H9 (cell line): ENCODE data around the gene PLPPR2. TPM values are rescaled to one million over a fixed set of nuclear protein-coding genes. Genes with fewer than 3 reads are reported as not detected.

Experiments used
- DNase-seq: peaks from one replicate; pipeline ENCODE4 v3.0.0-alpha.2; 2017
- H2AFZ ChIP-seq: one replicate; pipeline ENCODE4 v1.6.1; 2013; ENCODE audit warnings: mild to moderate bottlenecking, low read length, control low read depth, moderate library complexity
- H2AK5ac ChIP-seq: 2 replicates; pipeline ENCODE4 v1.6.1; 2013; ENCODE audit warnings: low read length, control low read depth, mixed read lengths; ENCODE audit not compliant: insufficient read length
- H2BK120ac ChIP-seq: one replicate; pipeline ENCODE4 v1.6.1; 2013; ENCODE audit warnings: low read depth, mild to moderate bottlenecking, low read length, control low read depth, inconsistent platforms; ENCODE audit not compliant: poor library complexity, severe bottlenecking
- H2BK12ac ChIP-seq: 2 replicates; pipeline ENCODE4 v1.6.1; 2013; ENCODE audit warnings: low read length, control low read depth, mixed read lengths, low read depth; ENCODE audit not compliant: insufficient read length
- H2BK15ac ChIP-seq: 2 replicates; pipeline ENCODE4 v1.6.1; 2013; ENCODE audit warnings: low read depth, low read length, control low read depth
- H2BK20ac ChIP-seq: one replicate; pipeline ENCODE4 v1.6.1; 2013; ENCODE audit warnings: low read depth, mild to moderate bottlenecking, low read length, control low read depth, inconsistent platforms; ENCODE audit not compliant: poor library complexity, severe bottlenecking
- H2BK5ac ChIP-seq: 2 replicates; pipeline ENCODE4 v1.6.1; 2013; ENCODE audit warnings: low read length, control low read depth, mixed read lengths; ENCODE audit not compliant: insufficient read length
- H3K14ac ChIP-seq: 2 replicates; pipeline ENCODE4 v1.6.1; 2013; ENCODE audit warnings: low read length, control low read depth; ENCODE audit not compliant: insufficient read depth
- H3K18ac ChIP-seq: 2 replicates; pipeline ENCODE4 v1.6.1; 2013; ENCODE audit warnings: low read depth, mild to moderate bottlenecking, mixed read lengths, low read length, control low read depth; ENCODE audit not compliant: insufficient read length
- H3K23ac ChIP-seq: 2 replicates; pipeline ENCODE4 v1.6.1; 2013; ENCODE audit warnings: low read length, control low read depth, mixed read lengths, low read depth; ENCODE audit not compliant: insufficient read length
- H3K23me2 ChIP-seq: 2 replicates; pipeline ENCODE4 v1.6.1; 2013; ENCODE audit warnings: low read depth, mild to moderate bottlenecking, mixed read lengths, low read length, control low read depth; ENCODE audit not compliant: insufficient read length, poor library complexity, severe bottlenecking
- H3K27ac ChIP-seq: 2 replicates; pipeline ENCODE4 v1.5.1; 2013; ENCODE audit warnings: low read length, control low read depth, mixed read lengths, low read depth; ENCODE audit not compliant: insufficient read length
- H3K27me3 ChIP-seq: 2 replicates; pipeline ENCODE4 v1.6.1; 2013; ENCODE audit warnings: low read length, control low read depth, inconsistent platforms; ENCODE audit not compliant: insufficient read depth
- H3K4ac ChIP-seq: 2 replicates; pipeline ENCODE4 v1.6.1; 2013; ENCODE audit warnings: low read depth, mild to moderate bottlenecking, control low read depth, inconsistent platforms, low read length, moderate library complexity
- H3K4me1 ChIP-seq: 2 replicates; pipeline ENCODE4 v1.6.1; 2013; ENCODE audit warnings: low read length, control low read depth, inconsistent platforms; ENCODE audit not compliant: insufficient read depth
- H3K4me2 ChIP-seq: 2 replicates; pipeline ENCODE4 v1.6.1; 2013; ENCODE audit warnings: low read length, control low read depth, mixed read lengths; ENCODE audit not compliant: insufficient read length, insufficient read depth
- H3K56ac ChIP-seq: 2 replicates; pipeline ENCODE4 v1.6.1; 2013; ENCODE audit warnings: low read depth, mild to moderate bottlenecking, mixed read lengths, low read length, control low read depth; ENCODE audit not compliant: insufficient read length
- H3K79me1 ChIP-seq: 2 replicates; pipeline ENCODE4 v1.6.1; 2013; ENCODE audit warnings: low read depth, mild to moderate bottlenecking, moderate library complexity, low read length, control low read depth, inconsistent platforms; ENCODE audit not compliant: insufficient read depth, poor library complexity, severe bottlenecking
- H3K79me2 ChIP-seq: 2 replicates; pipeline ENCODE4 v1.6.1; 2013; ENCODE audit warnings: low read length, control low read depth, inconsistent platforms; ENCODE audit not compliant: insufficient read depth
- H3K9ac ChIP-seq: 2 replicates; pipeline ENCODE4 v1.6.1; 2013; ENCODE audit warnings: low read length, control low read depth, mixed read lengths; ENCODE audit not compliant: insufficient read length; ENCODE audit errors: extremely low read depth
- H3K9me3 ChIP-seq: one replicate; pipeline ENCODE4 v1.6.1; 2013; ENCODE audit warnings: low read depth, low read length, inconsistent platforms; ENCODE audit not compliant: control insufficient read depth
- H3T11ph ChIP-seq: one replicate; pipeline ENCODE4 v1.6.1; 2013; ENCODE audit warnings: mild to moderate bottlenecking, low read length, control low read depth, inconsistent platforms
- H4K20me1 ChIP-seq: one replicate; pipeline ENCODE4 v1.6.1; 2013; ENCODE audit not compliant: control insufficient read depth, insufficient read length, insufficient read depth
- H4K5ac ChIP-seq: 2 replicates; pipeline ENCODE4 v1.6.1; 2013; ENCODE audit warnings: low read depth, mild to moderate bottlenecking, mixed read lengths, low read length, control low read depth; ENCODE audit not compliant: insufficient read length
- H4K8ac ChIP-seq: replicated peaks from 2 replicates; pipeline ENCODE4 v1.6.1; 2013; ENCODE audit warnings: low read length, control low read depth, mixed read lengths, low read depth; ENCODE audit not compliant: insufficient read length
- H4K91ac ChIP-seq: 2 replicates; pipeline ENCODE4 v1.6.1; 2013; ENCODE audit warnings: low read depth, mild to moderate bottlenecking, moderate library complexity, mixed read lengths, low read length, control low read depth; ENCODE audit not compliant: insufficient read length
- H3K27ac Mint-ChIP-seq, 3 experiments: 2 replicates in 2 of 3; 3 replicates in 1 of 3; pipeline ENCODE4 v1.8.0; 2020 to 2021; ENCODE audit warnings: mixed read lengths in 3 of 3, mild to moderate bottlenecking in 1 of 3, moderate library complexity in 1 of 3
- H3K27me3 Mint-ChIP-seq: 2 replicates; pipeline ENCODE4 v1.8.0; 2021; ENCODE audit warnings: low read depth, mild to moderate bottlenecking, moderate library complexity, mixed read lengths
- H3K36me3 Mint-ChIP-seq, 3 experiments: 2 replicates in 2 of 3; 3 replicates in 1 of 3; pipeline ENCODE4 v1.8.0; 2020 to 2021; ENCODE audit warnings: low read depth in 3 of 3, mixed read lengths in 3 of 3; ENCODE audit not compliant: insufficient read depth in 1 of 3
- H3K4me1 Mint-ChIP-seq, 2 experiments: 2 replicates each; pipeline ENCODE4 v1.8.0; 2020; ENCODE audit warnings: mixed read lengths in 2 of 2
- H3K4me3 Mint-ChIP-seq, 2 experiments: 2 replicates in 1 of 2; 3 replicates in 1 of 2; pipeline ENCODE4 v1.8.0; 2020 to 2021; ENCODE audit warnings: mild to moderate bottlenecking in 2 of 2, mixed read lengths in 2 of 2, moderate library complexity in 1 of 2
- H3K9me3 Mint-ChIP-seq, 2 experiments: 2 replicates in 1 of 2; 3 replicates in 1 of 2; pipeline ENCODE4 v1.8.0; 2020; ENCODE audit warnings: mild to moderate bottlenecking in 2 of 2, mixed read lengths in 2 of 2, moderate library complexity in 1 of 2
- WGBS: extraction: QIAGEN DNeasy Blood & Tissue Kit; methylation state at CpG from one replicate; pipeline ENCODE4 v1.1.7; 2013; ENCODE audit warnings: missing lambda C conversion rate, low lambda C conversion rate, mixed read lengths; ENCODE audit not compliant: insufficient read length; ENCODE audit errors: extremely low coverage; 5-methylcytosine and 5-hydroxymethylcytosine counted together
- total RNA-seq: library from RNA; stranded (reverse); gene quantifications from 2 replicates; pipeline ENCODE4 v1.2.1, GENCODE V29; 2021
- TF ChIP-seq, protein P1 (sequence below): fragments of 200-600 bp; sonication (generic); conservative IDR thresholded peaks from 3 replicates; pipeline ENCODE4 v1.8.0; 2021; ENCODE audit warnings: antibody characterized with exemption, mild to moderate bottlenecking

The PLPPR2 gene
- total RNA-seq, 1 experiment from 2014 or later = 8.0 TPM

DNA sequence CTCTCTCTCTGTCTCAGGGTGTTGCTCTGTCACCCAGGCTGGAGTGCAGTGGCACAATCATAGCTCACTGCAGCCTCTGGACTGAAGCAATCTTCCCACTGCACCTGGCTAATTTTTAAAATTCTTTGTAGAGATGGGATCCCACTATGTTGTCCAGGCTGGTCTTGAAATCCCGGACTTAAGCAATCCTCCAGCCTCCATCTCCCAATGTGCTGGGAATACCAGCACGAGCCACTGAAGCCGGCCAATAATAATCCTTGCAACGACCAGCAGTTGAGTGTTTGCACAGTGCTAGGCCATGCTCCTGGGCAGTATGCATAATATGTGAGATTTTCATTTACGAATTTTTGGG, 29.5 kb downstream of the PLPPR2 start:
- no peak overlapping the region for H3K4ac ChIP-seq
- Mint-ChIP-seq H3K36me3 (peaks cover 1 to 5% (median 2%) of the 10 kb centered on the region in 3 experiments; a peak in 5 of 7 replicates), H3K4me3 (peak overlapping the region in 1 of 2 experiments; percentile 95; a peak in 3 of 5 replicates), H3K27me3 (peaks cover 2% of the 10 kb centered on the region; the same call in 1 of the 2 replicates), H3K9me3 (no peaks in the 10 kb centered on the region), H3K4me1 (peaks cover 9 to 21% of the 10 kb centered on the region in 2 experiments), H3K27ac (no peak overlapping the region)
- no peak overlapping the region for H3K27ac ChIP-seq
- H4K20me1 ChIP-seq = peaks cover 4% of the 10 kb centered on the region
- H4K5ac ChIP-seq = no peak overlapping the region
- H2BK5ac ChIP-seq = no peak overlapping the region
- H2AFZ ChIP-seq = no peak overlapping the region
- H2BK12ac ChIP-seq = no peak overlapping the region
- no peaks in the 10 kb centered on the region for H3K79me1 ChIP-seq
- no peaks in the 10 kb centered on the region for H3K79me2 ChIP-seq
- H3K27me3 ChIP-seq = no peaks in the 10 kb centered on the region
- TF ChIP-seq, protein P1, sequence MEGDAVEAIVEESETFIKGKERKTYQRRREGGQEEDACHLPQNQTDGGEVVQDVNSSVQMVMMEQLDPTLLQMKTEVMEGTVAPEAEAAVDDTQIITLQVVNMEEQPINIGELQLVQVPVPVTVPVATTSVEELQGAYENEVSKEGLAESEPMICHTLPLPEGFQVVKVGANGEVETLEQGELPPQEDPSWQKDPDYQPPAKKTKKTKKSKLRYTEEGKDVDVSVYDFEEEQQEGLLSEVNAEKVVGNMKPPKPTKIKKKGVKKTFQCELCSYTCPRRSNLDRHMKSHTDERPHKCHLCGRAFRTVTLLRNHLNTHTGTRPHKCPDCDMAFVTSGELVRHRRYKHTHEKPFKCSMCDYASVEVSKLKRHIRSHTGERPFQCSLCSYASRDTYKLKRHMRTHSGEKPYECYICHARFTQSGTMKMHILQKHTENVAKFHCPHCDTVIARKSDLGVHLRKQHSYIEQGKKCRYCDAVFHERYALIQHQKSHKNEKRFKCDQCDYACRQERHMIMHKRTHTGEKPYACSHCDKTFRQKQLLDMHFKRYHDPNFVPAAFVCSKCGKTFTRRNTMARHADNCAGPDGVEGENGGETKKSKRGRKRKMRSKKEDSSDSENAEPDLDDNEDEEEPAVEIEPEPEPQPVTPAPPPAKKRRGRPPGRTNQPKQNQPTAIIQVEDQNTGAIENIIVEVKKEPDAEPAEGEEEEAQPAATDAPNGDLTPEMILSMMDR = no peak
- H3K23ac ChIP-seq = no peak overlapping the region
- H4K8ac ChIP-seq = no peak overlapping the region
- H3T11ph ChIP-seq = no peak overlapping the region
- no peaks in the 10 kb centered on the region for H3K4me1 ChIP-seq
- H2BK15ac ChIP-seq = no peak overlapping the region
- H4K91ac ChIP-seq = no peak overlapping the region
- no peak overlapping the region for H2BK20ac ChIP-seq
- no peaks in the 10 kb centered on the region for H3K9me3 ChIP-seq
- no peak overlapping the region for H2AK5ac ChIP-seq
- H3K23me2 ChIP-seq = peaks cover 18% of the 10 kb centered on the region
- no peak overlapping the region for H3K14ac ChIP-seq
- no peak overlapping the region for H2BK120ac ChIP-seq
- no peak overlapping the region for H3K18ac ChIP-seq
- no peak overlapping the region for H3K56ac ChIP-seq
- no peak for DNase-seq
- no CpG with 5 or more reads among the region's 5 CpGs for WGBS
- no peak overlapping the region for H3K9ac ChIP-seq
- H3K4me2 ChIP-seq = peak overlapping the region; percentile 86
